GM23338 (cell line): ENCODE measurements around the gene ACBD4.

Source experiments
- CREB1 ChIP-seq: fragments of 250-450 bp; sonication (Bioruptor Pico); IDR thresholded peaks from 2 replicates; pipeline ENCODE4 v1.5.0; 2020; ENCODE audit warnings: low read depth, mild to moderate bottlenecking, moderate library complexity
- POLR2AphosphoS5 ChIP-seq: IDR thresholded peaks from 2 replicates; pipeline ENCODE4 v1.6.1; 2016; ENCODE audit warnings: antibody characterized with exemption, low read depth
- TF ChIP-seq, protein P1 (sequence below), 2 experiments: fragments of 200-600 bp in 1 of 2; sonication (generic) in 1 of 2; conservative IDR thresholded peaks; 2 replicates each; pipeline versions ENCODE4 v1.5.1 to v1.6.1; 2016 to 2017; ENCODE audit warnings: antibody characterized with exemption in 2 of 2, low read depth in 2 of 2, mild to moderate bottlenecking in 2 of 2, moderate library complexity in 1 of 2
- TF ChIP-seq, protein P2 (sequence below): IDR thresholded peaks from one replicate; pipeline ENCODE4 v1.6.1; 2018; ENCODE audit warnings: antibody characterized with exemption; ENCODE audit not compliant: unreplicated experiment

DNA sequence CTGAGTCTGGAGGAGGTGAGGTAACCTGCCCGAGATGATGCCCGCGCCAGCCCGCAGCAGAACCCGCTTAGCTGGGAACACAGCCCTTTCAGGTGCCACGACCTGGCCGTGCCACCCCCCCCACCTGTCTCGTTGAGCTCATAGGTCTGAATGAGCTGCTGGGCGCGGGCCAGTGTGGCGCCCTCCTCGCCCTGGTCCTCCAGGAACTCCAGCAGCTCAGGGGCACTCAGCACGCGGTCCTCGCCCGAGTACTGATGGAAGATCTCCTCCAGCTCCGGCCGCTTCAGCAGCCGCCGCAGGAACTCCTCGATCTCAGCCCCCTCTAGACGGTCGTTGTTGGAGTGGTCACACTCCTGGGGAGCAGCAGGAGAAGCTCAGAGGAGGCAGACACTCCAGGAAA is 16.8 kb upstream of the ACBD4 start:
- TF ChIP-seq, protein P1, sequence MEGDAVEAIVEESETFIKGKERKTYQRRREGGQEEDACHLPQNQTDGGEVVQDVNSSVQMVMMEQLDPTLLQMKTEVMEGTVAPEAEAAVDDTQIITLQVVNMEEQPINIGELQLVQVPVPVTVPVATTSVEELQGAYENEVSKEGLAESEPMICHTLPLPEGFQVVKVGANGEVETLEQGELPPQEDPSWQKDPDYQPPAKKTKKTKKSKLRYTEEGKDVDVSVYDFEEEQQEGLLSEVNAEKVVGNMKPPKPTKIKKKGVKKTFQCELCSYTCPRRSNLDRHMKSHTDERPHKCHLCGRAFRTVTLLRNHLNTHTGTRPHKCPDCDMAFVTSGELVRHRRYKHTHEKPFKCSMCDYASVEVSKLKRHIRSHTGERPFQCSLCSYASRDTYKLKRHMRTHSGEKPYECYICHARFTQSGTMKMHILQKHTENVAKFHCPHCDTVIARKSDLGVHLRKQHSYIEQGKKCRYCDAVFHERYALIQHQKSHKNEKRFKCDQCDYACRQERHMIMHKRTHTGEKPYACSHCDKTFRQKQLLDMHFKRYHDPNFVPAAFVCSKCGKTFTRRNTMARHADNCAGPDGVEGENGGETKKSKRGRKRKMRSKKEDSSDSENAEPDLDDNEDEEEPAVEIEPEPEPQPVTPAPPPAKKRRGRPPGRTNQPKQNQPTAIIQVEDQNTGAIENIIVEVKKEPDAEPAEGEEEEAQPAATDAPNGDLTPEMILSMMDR (conservative IDR thresholded peaks at IDR 0.05; ENCODE audit: low read depth in 2 of 2): no peak
- TF ChIP-seq CREB1 (no peak), POLR2AphosphoS5 (no peak)
- TF ChIP-seq, protein P2, sequence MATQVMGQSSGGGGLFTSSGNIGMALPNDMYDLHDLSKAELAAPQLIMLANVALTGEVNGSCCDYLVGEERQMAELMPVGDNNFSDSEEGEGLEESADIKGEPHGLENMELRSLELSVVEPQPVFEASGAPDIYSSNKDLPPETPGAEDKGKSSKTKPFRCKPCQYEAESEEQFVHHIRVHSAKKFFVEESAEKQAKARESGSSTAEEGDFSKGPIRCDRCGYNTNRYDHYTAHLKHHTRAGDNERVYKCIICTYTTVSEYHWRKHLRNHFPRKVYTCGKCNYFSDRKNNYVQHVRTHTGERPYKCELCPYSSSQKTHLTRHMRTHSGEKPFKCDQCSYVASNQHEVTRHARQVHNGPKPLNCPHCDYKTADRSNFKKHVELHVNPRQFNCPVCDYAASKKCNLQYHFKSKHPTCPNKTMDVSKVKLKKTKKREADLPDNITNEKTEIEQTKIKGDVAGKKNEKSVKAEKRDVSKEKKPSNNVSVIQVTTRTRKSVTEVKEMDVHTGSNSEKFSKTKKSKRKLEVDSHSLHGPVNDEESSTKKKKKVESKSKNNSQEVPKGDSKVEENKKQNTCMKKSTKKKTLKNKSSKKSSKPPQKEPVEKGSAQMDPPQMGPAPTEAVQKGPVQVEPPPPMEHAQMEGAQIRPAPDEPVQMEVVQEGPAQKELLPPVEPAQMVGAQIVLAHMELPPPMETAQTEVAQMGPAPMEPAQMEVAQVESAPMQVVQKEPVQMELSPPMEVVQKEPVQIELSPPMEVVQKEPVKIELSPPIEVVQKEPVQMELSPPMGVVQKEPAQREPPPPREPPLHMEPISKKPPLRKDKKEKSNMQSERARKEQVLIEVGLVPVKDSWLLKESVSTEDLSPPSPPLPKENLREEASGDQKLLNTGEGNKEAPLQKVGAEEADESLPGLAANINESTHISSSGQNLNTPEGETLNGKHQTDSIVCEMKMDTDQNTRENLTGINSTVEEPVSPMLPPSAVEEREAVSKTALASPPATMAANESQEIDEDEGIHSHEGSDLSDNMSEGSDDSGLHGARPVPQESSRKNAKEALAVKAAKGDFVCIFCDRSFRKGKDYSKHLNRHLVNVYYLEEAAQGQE: no peak
